GM18873 (cell line): ENCODE measurements around the gene SPATA13.

ENCODE experiments used
- ATAC-seq: cut with Tn5 transposase; IDR thresholded peaks from one replicate; pipeline ENCODE4 v1.9.1; 2021; ENCODE audit warnings: mild to moderate bottlenecking, moderate library complexity, moderate number of reproducible peaks; ENCODE audit not compliant: unreplicated experiment, low FRiP score

The SPATA13 gene

GRCh38 chr13:24165746-24166145, 5.2 kb downstream of the SPATA13 start:
- ATAC-seq, result no peak

GRCh38 chr13:24166561-24166960, 6.0 kb downstream of the SPATA13 start:
- no peak for ATAC-seq

- no peak for ATAC-seq
Observed at GRCh38 chr13:24167666-24168391, 7.3 kb downstream of the SPATA13 start.

- no peak for ATAC-seq
Observed at GRCh38 chr13:24168392-24168750, 7.9 kb downstream of the SPATA13 start.

DNA sequence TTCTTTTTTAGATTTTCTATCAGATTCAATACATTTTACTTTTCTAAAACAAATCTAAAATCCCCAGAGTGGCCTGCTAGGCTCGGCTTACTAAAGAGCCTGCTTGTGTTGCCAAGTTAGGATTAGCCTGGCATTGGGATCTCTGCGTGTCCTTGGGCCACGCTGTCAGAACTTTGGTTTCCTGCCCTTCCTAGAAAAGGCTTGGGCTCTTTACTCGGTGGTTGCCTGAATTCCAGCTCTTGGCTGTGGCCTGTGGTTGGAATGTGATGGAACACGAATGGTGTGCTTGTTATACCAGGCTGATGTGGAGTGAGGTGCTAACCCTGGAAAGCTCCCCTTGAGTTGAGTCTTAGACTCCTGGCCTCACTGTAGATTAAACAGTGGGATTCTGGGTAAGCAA, 8.5 kb downstream of the SPATA13 start:
- ATAC-seq, result no peak

- ATAC-seq, result no peak
Observed at GRCh38 chr13:24172071-24172470, 11.6 kb downstream of the SPATA13 start.

- no peak for ATAC-seq
Observed at GRCh38 chr13:24173795-24174194, 13.3 kb downstream of the SPATA13 start.

- no peak for ATAC-seq
Observed at GRCh38 chr13:24175847-24176246, 15.3 kb downstream of the SPATA13 start.

DNA sequence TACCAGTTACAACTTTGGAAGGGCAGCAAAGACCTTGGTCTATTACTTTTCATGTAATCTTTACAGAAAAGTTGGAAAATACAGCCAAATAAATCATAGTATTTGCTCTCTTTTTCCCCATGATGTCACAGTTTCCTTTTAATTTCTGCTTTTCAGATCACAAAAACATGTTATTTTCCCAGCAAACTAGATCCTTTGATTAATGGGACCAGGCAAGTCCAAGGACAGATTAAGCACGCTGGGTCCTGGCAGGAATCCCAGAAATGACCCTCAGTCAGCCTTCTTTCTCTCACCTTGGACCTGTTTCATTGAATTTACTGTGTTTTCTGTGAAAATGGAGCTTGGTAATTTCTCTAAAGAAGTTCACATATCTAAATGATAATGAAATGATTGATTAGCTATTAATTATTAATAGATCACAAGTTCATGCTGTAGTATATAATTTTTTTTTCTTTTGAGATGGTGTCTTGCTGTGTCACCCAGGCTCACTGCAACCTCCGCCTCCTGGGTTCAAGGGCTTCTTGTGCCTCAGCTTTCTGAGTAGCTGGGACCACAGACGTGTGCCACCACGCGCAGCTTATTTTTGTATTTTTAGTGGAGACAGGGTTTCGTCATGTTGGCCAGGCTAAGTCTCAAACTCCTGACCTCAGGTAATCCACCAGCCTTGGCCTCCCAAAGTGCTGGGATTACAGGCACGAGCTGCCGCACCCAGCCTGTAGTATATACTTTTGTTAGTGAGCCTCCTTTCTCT, 16.0 kb downstream of the SPATA13 start:
- ATAC-seq, result no peak

DNA sequence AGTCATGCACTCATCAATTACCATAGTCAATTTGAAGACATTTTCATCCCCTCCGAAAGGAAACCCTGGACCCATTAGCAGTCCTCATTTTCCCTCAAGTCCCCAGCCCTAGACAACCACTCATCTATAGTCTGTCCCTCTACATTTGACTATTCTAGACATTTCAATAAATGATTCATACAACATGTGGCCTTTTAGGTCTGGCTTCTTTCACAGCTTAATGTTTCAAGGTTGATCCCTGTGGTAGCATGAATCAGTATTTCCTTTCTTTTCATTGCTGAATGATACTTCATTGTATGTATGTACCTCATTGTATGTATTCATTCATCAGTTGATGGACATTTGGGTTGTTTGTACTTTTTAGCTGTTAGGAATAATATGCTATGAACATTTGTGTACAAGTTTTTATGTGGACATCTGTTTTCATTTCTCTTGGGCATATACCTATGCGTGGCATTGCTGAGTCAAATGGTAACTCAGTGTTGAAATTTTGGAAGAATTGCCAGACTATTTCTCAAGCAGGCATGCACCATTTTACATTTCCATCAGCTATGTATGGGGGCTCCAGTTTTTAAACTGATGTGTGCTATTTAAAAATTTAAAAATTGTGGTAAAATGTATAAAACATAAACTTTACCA, 18.4 kb downstream of the SPATA13 start:
- no peak for ATAC-seq

GRCh38 chr13:24179486-24179850, 18.9 kb downstream of the SPATA13 start:
- no peak for ATAC-seq

DNA sequence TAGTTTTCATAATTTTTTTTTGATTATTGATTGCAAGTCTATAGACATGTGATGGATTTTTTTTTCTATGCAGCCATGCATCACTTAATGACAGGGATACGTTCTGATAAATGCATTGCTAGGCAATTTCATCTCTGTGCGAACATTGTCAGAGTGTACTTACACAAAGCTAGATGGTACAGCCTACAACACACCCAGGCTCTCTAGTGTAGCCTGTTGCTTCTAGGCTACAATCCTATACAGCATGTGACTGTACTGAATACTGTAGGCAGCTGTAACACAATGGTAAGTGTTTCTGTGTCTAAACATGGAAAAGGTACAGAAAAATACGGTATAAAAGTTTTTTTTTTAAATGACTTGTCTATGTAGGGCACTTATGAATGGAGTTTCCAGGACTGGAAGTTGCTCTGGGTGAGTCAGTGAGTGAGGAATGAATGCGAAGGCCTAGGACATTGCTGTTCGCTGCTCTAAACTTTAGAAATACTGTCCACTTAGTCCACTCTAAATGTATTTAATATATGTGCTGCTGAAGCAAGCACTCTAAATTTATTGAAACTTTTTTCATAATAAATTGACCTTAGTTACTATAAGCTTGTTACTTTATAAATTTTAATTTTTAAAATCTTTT, 20.3 kb downstream of the SPATA13 start:
- ATAC-seq, result no peak

DNA sequence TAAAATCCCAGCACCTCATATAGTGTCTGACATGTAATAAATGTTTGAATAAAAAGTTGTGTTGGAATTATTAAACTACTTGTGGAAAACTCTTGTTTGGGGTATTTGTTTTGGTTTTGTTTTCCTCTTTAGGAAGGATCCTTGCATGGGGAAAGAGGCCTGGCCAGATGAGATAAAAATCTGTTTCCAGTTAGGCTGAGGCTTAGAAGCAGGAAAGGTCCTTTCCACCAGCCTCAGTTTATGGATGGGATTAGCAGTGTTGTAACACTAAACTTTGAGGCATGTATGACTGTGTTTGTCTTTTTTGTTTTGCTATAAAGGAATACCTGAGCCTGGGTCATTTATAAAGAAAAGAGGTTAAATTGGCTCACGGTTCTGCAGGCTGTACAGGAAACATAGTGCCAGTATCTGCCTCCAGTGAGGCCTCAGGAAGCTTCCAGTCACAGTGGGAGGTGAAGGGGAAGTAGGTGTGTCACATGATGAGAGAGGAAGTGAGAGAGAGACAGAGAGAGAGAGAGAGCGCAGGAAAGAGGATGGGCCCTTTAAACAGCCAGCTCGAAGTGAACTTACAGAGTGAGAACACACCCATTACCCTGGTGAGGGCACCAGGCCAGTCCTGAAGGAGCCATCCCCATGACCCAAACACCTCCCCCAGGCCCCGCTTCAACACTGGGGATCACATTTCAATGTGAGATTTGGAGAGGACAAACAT, 21.6 kb downstream of the SPATA13 start:
- no peak for ATAC-seq

- no peak for ATAC-seq
Observed at GRCh38 chr13:24182703-24183081, 22.2 kb downstream of the SPATA13 start.

DNA sequence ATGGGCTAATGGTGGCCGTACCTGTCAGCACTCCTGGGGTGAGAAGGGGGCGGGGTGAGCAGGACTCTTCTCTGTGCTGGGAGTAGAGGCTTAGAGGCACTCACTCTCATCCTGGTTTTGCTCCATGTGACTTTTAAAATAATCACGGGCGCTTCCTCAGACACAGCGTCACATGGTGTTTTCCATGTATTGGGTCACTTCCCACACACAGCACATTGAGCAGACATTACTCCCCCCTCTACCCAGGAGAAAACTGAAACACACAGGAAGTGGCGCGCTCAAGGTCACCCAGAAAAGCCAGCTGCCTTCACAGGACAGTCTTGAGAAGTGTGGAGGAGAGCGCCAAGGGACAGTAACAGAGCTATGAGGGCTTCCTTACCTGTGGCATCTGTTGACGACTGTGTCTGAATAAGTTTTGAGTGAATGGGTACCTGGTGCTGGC, 23.2 kb downstream of the SPATA13 start:
- no peak for ATAC-seq

DNA sequence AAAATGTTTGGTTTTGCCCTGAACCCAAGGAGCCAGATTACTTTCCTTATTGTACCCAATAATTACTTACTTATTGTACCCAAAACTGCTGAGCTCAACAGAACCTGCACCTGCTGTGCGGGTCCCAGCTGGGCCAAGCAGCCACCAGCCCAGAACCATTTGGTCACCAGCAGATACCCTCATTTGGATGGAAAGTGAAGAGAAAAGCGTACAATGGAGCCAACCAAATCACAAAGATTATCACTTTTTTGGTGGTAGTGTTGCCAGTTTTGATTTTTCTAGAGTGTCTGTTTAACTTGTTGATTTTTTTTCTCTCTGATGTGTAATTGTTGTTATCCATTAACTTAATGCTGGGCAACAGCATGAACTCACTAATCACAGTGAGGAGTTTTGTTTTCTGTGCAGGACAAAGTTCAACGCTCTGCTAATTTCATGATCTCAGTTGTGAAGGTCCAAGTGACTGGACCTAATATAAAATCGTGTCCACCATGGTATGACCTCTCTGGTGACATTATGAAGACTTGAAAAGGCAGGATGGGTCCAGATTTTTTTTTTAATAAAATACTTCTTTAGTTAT, 23.8 kb downstream of the SPATA13 start:
- ATAC-seq, result no peak

DNA sequence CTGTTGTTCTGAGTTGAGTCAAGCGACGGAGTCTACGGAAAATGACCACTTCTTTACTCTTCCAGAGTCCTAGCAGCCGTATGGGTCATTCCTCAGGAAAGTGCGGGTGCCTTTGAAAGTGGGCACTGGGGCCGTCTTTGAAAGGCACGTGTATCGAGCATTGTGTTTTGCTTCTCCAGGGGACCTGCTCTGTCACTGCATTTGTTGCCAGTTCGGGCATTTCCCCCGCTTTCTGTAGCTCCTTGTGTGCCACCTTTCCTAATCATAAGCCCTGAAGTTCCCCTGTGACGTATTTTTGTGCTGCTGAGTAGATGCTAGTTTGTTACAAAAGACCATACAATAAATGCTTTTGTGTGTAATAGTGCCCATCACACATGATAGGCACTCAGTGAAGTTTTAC, 24.4 kb downstream of the SPATA13 start:
- ATAC-seq, result no peak

- no peak for ATAC-seq
Observed at GRCh38 chr13:24185591-24186232, 25.2 kb downstream of the SPATA13 start.

DNA sequence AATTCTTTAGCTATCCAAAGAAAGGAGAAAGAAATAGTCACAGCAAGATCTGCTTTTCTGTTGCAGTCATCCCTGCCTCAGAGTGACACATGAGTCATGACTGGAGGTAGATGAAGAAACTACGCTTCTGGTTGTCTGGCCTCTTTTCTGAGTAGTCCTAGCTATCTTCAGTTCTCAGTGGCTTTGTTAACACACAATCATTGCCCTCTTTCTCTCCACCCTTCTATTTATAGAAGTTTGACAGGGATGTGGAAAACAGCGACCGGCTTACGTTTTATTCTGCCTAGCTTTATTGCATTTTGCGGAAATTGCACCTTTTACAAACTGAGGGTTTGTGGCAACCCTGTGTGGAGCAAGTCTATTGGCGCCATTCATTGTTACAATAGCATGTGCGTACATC, 26.7 kb downstream of the SPATA13 start:
- no peak for ATAC-seq
